Hematopoietic multipotent progenitor cell (in vitro differentiated cells): Measurements from ENCODE around the gene ESR2. TPM values are rescaled to one million over a fixed set of nuclear protein-coding genes. Genes with fewer than 3 reads are reported as not detected.
A peak's percentile ranks its signal among the peaks of the same experiment; 100 is the strongest.
"Not testable (repeated sequence)": the region's sequence is repeated elsewhere in the genome, so short reads cannot be mapped to it uniquely, and the experiment has no call there.

Experiments used
- DNase-seq, 3 donors: peaks; one replicate each; pipeline ENCODE4 v3.0.0-alpha.2; 2011 to 2015; ENCODE audit warnings: low read depth in 2 of 3, low spot score in 2 of 3
- total RNA-seq: library from RNA; depleted of rRNA; stranded (reverse); fragments of >200 nt; gene quantifications from one replicate; pipeline ENCODE4 v1.2.3, GENCODE V29; 2012

The ESR2 gene
- total RNA-seq, 1 donor = 2.2 TPM

DNA sequence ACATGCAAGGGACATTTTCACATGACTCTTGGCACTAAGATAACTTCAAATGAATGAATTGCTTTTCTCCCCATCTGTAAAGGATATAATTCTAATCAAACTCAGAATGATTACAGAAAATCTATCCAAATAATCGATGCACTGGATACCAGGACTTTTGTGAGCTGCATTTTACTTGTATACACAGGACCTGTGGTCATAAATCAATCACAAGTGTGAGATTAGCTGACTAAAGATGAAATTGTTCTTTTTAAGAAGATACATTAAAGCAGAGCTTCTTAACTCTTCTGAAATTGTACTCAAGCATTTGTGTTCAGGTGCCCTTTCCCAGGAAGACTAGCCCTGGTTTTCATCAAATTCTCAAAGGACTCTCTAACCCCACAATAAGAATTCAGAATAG, 66.3 kb downstream of the ESR2 start:
- no peak for DNase-seq

DNA sequence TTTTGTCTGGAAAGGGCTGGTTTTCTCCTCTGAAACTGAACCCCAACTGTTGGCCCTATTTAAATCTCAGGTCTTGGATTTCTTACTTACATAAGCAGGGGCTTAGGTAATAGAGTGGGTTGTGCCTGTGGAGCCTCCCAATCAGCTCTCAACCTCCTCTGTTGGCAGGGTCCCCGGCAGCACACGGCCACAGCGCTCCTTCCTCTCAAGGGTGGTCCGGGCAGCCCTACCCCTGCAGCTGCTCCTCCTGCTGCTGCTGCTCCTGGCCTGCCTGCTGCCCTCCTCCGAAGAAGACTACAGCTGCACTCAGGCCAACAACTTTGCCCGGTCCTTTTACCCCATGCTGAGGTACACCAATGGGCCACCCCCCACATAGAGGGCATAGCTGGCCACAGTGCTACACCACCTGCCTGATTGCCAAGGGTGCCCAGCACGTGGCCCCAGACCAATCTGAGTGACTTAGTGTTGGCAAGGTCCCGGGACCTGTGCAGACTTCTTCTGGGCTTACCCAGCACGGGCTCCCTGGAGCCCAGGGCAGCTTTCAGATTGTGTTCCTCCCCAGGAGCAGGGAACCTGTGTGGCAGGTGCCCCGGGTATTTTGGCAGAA, 68.9 kb downstream of the ESR2 start:
- DNase-seq = no peak

DNA sequence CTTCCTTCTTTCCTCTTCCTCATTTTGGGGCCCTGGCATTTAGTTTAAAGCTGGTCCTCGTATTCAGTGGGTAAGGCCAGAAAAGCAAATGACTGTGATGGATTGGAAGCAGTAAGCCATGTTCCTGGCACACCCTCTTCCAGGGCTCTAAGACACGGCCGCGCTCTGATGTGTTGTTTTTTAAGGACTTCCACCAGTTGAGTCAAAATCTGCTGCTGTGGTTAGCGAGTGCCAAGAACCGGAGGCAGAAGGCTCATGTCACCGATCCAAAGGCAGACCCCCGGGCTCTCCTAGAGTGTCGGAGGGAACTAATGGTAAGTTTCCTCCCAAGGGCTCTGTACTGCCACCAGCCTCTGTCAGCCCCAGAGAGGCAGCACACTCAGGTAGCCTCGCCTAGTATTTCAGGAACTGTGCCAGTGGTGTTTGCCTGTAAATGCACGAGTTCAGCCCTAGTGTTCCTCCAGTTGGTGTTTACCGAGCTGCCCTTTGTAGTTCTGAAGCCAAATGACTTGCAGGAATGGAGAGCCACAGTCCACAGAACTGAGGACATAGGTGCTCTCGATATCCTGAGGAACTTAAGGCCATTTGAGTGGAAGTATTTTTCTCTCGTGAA, 72.7 kb downstream of the ESR2 start:
- DNase-seq = peak in 2 of 3 donors; percentile 39 to 69

DNA sequence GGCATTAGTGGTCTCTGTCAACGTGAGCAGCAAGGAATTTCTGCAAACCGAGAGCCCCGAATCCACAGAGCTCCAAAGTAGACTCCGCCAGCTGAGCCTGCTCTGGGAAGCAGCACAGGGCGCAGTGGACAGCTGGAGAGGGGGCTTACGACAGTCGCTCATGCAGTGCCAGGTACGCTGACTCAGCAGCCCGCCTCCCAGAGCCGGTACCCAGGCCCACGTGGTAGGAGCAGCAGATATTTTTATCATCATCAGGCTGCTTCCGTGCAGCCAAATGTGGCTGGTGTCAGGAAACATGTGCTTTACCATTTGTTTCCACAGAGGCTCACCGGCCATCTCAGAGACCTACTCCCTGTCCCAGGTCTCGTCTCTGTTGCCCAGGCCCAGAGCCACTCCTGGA, 73.7 kb downstream of the ESR2 start:
- peak in 2 of 3 donors; percentile 91 to 95 for DNase-seq

DNA sequence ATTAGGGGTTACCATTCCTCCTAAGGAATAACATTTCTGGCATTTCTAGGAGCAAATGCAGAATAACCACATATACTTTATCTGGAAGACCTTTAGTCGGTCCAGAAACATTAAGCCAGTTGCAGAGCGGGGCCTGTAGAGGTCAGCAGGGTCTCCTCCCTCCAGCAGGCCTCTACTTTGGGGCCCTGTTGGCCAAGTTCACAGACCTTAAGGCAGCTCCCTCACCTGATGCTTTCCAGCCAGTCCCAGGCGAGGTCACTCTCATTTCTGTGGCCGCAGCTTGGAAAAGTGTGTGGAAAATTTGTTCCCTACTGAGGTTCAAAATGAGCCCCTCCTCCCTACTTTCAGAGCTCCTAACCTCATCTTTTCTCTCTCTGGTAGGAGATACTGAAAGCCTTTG, 74.1 kb downstream of the ESR2 start:
- no peak for DNase-seq

DNA sequence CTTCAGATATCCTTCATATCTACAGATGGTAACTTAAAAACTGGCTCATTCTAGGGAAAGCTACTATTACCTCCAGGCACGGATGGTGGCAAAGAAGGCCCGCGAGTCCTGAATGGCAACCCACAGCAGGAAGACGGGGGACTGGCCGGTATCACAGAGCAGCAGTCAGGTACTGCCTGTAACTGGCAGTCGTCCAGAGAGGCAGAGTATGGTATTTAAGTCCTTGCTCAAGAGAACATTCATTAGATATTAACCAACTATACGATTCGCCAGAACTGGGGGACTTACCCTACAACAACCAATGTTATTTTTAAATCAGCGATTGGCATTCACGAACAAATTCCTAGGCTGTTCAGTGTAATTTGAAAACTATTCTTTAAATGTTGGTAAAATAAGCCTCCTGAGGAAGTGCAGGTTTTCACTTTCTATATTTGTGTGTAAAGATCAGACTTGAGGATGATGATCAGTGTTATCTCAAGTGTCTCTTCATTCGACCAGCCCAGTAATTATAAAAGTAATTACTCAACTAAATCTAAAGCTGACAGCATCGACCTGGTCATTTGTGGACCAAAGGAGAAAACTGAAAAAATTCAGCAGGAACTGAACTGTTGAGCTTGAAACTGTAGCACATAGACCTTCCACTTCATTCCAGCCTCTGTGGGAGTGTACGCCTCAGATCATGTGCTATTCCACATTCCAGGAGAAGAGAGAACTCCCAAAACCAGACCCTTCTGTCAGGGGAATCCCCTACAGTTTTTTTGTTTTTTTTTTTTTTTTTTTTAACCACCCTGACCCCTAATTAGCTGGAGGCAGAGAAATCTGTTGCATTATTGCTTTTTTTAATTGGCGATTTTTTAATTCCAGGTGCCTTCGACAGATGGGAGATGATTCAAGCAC, 75.6 kb downstream of the ESR2 start:
- no peak for DNase-seq

DNA sequence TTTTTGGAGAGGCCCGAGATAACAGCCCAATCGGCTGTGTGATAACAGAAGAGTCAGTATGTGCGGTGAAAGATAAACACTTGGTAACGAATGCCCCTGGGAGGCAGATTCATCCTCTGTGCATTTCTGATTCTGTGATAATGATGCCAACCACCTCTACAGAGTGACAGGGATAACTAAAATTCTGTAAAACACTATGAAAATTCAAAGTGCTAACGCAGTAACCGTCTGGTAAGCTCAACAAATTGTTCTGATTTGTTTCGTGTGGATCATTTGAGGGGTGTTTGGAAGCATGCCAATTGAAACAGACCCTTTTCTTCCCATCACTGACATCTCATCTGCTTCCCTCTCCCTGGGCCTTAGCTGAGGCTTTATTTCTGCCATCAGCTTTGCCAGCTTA, 76.3 kb downstream of the ESR2 start:
- DNase-seq = no peak

DNA sequence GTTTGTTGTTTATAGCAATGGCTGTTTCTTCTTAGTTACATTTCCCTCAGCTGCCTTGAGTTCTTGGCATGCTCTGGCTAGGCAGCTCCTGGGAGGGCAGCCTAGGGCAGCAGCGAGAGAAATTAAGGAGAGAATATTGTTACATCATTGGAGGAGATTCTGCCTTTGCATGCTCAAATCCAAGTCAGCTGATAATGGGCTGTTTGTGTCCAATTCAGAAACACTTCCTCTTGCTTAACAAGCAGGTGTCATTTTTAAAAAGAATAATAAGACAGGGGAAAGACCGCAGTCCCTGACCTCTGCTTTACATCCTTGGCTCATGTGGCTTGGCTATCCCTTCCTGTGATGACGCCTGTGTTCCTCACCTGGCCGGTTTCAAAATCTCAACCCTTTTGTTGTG, 76.9 kb downstream of the ESR2 start:
- no peak for DNase-seq

DNA sequence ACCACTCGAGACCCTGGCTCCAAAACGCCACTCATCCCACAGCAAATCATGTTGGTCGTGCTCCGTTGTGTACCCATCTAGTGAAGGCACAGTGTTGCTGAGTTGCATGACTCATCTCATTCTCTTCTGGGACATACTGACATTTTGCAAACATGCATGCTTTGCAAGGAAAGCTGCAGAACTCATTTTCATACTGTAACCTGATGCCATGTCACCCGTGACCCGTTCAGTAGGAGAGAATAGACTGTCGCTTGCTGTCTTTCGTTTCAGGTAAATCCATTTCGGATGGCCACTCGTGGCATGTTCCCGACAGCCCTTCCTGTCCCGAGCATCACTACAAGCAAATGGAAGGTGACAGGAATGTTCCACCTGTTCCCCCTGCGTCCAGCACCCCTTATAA, 78.2 kb downstream of the ESR2 start:
- DNase-seq = no peak

DNA sequence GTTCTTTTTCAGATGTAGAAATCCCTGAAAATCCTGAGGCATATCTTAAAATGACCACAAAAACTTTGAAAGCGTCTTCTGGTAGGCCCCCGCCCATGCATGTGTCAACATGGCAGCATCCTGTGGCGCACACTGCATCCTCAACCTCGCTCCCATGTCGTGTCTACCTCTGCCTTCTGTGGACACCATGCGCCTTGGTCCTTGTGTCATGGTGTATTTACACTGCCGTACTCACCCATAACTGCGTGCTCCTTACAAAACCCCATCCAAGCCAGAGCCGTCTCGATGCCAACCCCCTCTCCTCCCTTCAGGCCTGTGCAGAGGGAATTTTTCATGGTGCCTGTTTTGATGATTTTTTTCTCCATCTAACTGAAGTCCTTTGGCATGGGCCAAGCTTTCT, 78.9 kb downstream of the ESR2 start:
- DNase-seq = no peak

DNA sequence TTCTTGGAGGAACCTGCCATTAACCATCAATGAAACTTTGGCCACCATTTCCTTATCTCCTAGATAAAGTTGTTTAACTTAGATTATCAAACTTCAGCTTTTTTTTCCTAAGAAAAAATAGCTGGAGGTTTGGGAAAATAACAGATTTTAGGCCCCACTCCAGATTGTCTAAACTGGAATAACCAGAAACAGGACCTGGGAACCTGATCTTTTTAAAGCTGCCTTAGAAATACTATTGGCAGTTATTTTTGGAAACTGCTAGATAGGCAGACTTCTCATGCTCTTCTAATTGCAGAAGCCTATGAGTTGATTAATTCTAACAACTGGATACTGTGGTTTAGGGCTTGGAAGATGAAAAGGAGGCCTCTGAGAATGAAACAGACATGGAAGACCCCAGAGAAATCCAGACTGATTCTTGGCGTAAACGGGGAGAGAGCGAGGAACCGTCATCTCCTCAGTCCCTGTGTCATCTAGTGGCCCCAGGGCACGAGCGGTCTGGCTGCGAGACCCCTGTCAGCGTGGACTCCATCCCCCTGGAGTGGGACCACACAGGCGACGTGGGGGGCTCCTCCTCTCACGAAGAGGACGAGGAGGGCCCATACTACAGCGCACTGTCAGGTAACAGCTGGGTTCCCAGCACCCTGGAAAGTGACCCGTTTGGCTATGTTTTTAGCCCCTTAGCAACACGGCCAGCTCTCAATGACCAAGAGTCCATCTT, 80.2 kb downstream of the ESR2 start:
- no peak for DNase-seq

DNA sequence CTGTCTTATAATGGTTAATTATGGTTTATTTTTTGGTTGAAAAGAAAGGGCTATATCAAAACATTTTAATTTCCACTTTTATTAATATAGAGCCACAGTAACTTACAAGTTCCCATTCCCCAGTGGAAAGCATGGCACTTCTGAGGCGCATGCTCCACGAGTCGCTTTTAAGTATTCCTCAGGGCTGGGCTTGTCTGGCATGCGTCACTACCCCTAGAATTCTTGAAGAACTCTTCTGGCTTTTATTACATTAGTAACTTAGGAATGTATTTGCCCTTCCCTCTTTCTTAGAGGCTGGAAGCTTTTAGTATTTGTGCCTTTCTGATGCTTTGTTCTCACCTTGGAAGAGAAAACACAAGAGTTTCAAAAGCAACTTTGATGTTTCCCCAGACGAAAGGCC, 81.1 kb downstream of the ESR2 start:
- no peak for DNase-seq

DNA sequence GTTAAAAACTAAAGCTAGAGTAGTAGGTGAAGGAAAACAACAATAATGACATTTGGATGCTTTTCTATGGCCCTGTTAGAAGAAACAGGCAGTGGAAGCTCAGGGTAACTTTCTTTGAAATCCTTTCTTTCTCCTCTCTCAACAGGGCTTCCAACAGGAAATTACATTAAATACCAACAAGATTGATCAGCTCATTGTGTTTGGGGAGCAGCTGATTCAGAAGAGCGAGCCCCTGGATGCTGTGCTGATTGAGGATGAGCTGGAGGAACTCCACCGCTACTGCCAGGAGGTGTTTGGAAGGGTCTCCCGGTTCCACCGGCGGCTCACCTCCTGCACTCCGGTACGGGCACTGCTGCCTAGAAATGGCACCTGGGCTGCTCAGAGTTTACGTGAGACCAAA, 81.5 kb downstream of the ESR2 start:
- no peak for DNase-seq

DNA sequence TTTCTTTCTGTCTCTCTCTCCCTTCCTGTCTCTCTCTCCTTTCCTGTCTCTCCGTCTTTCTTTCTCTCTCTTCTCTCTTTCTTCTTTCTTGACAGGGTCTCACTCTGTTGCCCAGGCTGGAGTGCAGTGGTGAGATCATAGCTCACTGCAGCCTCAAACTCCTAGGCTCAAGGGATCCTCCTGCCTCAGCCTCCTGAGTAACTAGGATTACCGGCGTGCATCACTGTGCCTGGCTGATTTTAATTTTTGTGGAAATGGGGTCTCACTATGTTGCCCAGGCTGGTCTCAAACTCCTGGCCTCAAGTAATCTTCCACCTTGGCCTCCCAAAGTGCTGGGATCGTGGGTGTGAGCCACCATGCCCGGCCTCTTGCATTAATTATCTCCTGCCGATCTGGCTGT, 83.3 kb downstream of the ESR2 start:
- DNase-seq = not testable (repeated sequence)

DNA sequence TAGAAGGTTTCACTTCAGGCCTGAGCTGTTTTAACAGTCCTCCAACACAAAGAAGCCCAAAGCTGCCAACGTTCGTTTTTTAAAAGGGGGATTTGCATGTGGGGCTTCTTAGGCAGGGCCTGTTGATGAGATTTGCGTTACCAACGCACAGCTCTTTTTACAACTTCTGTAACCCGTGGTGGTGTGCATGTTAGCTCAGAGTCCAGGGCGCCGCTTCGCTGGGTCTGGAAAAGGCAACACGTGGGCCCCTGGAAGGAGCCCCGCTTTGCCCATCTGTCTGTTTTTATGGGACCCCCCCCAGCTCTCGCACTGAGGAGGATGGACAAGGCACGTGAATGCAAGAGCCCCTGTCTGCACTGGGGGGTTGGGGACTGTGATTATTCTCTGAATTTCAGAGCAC, 84.0 kb downstream of the ESR2 start:
- no peak for DNase-seq

DNA sequence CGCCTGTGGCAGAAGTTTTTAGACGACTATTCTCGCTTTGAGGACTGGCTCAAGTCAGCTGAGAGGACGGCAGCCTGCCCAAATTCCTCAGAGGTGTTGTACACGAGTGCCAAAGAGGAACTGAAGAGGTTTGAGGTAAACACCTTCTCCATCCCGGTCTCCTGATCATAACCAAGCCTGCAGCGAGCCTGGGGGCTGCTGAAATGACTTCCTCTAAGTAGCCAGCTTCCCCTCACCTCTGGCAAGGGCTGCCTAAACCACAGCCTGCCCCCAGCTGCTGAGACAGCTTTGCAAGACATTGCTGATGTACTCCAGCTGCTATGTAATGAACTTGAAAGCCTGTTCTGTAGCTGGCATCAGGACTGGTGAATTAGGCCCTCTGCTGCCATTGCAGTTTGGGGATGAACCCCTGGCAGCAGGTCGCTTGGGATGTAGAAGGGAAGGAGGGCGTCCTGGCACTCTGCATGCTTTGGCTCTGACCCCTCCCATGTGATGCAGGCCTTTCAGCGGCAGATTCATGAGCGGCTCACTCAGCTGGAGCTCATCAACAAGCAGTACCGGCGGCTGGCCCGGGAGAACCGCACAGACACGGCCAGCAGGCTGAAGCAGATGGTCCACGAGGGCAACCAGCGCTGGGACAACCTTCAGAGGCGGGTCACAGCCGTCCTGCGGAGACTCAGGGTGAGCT, 84.6 kb downstream of the ESR2 start:
- peak in 2 of 3 donors; percentile 68 to 91 for DNase-seq

DNA sequence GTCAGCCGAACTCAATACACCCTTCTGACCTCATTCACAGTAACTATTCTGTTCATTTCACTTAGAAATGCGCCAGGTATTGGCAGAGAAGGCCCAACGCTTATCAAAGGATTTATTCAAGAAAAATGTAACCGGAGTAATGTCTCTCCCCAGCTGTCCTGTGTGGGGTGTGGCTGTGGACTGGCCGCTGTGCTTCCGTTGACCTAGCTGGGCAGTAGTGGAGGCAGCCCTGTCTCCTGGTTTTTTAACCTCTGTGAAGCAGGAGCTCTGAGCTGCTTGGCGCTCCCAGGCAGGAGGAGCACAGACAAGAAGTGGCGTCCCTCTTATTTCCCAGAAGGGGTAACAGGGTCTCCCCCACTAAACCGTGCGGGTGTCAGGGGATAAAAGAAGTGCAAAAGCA, 85.2 kb downstream of the ESR2 start:
- DNase-seq = no peak

DNA sequence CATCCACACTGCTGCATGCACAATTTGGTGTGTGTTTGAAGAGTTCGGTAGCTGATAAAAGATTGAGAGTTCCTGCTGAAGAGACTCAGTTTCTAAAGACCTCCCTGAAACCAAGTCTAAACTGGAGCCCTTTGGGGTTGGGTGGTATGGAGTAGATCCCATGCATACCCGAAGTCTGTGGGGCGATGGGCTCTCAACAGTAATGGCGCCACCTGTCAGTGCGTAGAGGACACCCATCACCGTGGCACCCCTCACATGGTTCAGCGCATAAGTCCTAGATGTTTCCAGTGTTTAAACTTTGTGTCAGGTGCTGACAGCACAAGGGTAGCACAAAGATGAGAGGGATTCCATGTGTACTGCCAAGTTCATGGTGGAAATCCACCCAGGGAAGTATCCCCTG, 85.9 kb downstream of the ESR2 start:
- no peak for DNase-seq

DNA sequence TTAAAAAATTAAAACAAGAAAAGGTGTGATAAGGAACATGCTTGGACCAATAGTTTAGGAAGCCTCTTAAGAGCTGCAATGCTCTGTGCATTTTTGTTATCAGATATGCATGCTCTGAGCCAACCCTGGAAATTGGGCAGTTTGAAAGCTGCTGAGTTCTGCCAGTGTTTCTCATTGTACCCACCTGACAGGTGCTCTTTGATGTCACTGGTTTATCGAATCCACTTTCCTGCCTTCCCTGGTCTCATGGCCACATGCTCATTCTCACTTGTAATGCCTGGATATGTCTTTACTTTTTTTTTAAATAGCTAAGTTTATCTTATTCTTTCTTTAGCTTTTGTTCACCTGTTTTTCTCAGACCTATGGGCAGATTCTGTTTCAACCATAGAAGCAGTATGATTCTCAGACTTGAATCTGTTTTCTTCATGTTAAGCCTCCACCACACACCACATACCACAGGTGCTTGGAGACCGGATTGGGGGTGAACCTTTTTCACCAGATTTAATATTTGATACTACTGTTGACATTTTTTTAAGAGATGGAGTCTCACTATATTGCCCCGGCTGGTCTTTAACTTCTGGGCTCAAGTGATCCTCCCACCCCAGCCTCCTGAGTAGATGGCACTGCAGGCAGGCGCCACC, 90.7 kb downstream of the ESR2 start:
- no peak for DNase-seq

DNA sequence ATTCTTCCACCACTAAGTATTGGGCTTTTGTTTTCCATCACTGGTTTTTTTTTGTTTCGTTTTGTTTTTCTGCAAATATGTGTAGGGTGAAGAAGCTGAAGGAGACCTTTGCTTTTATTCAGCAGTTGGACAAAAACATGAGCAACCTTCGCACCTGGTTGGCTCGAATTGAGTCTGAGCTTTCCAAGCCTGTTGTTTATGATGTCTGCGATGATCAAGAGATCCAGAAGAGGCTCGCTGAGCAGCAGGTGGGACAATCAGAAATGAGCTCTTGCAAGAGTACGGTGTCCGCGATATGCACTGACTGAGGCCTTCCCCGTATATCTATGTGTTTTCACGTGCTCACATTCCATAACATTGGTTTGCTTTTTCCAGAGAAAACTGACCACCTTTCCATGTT, 91.5 kb downstream of the ESR2 start:
- no peak for DNase-seq
